SK-N-SH treated with all-trans-retinoic acid at 6 μM for 48 hours (cell line): ENCODE data around the gene CXCR5.
A peak's percentile ranks its signal among the peaks of the same experiment; 100 is the strongest.

Source experiments
- ATAC-seq: fragments of 200-7000 bp; cut with Tn5 transposase; 3 replicates; pipeline ENCODE4 v1.9.1; 2020; ENCODE audit warnings: mild to moderate bottlenecking, moderate library complexity
- ARNTL ChIP-seq: fragments of 450-650 bp; formaldehyde crosslinking; IDR thresholded peaks from 2 replicates; pipeline ENCODE4 v1.5.0; 2020; ENCODE audit warnings: low read depth, mild to moderate bottlenecking, moderate library complexity, borderline replicate concordance
- BACH2 ChIP-seq: fragments of 250-450 bp; sonication (Bioruptor Pico); IDR thresholded peaks from 2 replicates; pipeline ENCODE4 v1.9.0; 2021; ENCODE audit warnings: mild to moderate bottlenecking, borderline replicate concordance
- CREB5 ChIP-seq: fragments of 250-450 bp; sonication (Bioruptor Pico); IDR thresholded peaks from 2 replicates; pipeline ENCODE4 v1.5.1; 2020; ENCODE audit warnings: low read depth, mild to moderate bottlenecking, moderate library complexity
- CSDC2 ChIP-seq: fragments of 250-450 bp; sonication (Bioruptor Pico); IDR thresholded peaks from 2 replicates; pipeline ENCODE4 v1.5.0; 2020; ENCODE audit warnings: mild to moderate bottlenecking, moderate library complexity
- ESRRG ChIP-seq: fragments of 250-450 bp; sonication (Bioruptor Pico); IDR thresholded peaks from 2 replicates; pipeline ENCODE4 v1.6.1; 2021; ENCODE audit warnings: mild to moderate bottlenecking
- ISL1 ChIP-seq: fragments of 250-450 bp; sonication (Bioruptor Pico); IDR thresholded peaks from 2 replicates; pipeline ENCODE4 v2.1.2; 2022; ENCODE audit warnings: mild to moderate bottlenecking, moderate library complexity
- PATZ1 ChIP-seq: fragments of 250-450 bp; sonication (Bioruptor Pico); IDR thresholded peaks from 2 replicates; pipeline ENCODE4 v1.8.0; 2020; ENCODE audit warnings: mild to moderate bottlenecking, moderate library complexity, borderline replicate concordance
- PPARA ChIP-seq: fragments of 250-450 bp; sonication (Bioruptor Pico); IDR thresholded peaks from 2 replicates; pipeline ENCODE4 v1.5.0; 2020; ENCODE audit warnings: mild to moderate bottlenecking, borderline replicate concordance
- RARB ChIP-seq: fragments of 250-450 bp; sonication (Bioruptor Pico); IDR thresholded peaks from 2 replicates; pipeline ENCODE4 v1.8.0; 2021; ENCODE audit warnings: mild to moderate bottlenecking, moderate library complexity
- TCF4 ChIP-seq: fragments of 250-450 bp; sonication (Bioruptor Pico); IDR thresholded peaks from 2 replicates; pipeline ENCODE4 v1.8.0; 2021; ENCODE audit warnings: mild to moderate bottlenecking, moderate library complexity, borderline replicate concordance
- ZC3H10 ChIP-seq: fragments of 250-450 bp; sonication (Bioruptor Pico); IDR thresholded peaks from 2 replicates; pipeline ENCODE4 v1.5.1; 2021; ENCODE audit warnings: mild to moderate bottlenecking, moderate library complexity
- ZFP30 ChIP-seq: fragments of 450-650 bp; formaldehyde crosslinking; IDR thresholded peaks from 2 replicates; pipeline ENCODE4 v1.5.0; 2022; ENCODE audit warnings: mild to moderate bottlenecking, moderate library complexity
- ZNF565 ChIP-seq: fragments of 450-650 bp; formaldehyde crosslinking; conservative IDR thresholded peaks from 2 replicates; pipeline ENCODE4 v1.5.0; 2020; ENCODE audit warnings: low read depth, mild to moderate bottlenecking, moderate library complexity
- ZNF8 ChIP-seq: fragments of 450-650 bp; formaldehyde crosslinking; IDR thresholded peaks from 2 replicates; pipeline ENCODE4 v1.5.0; 2020; ENCODE audit warnings: mild to moderate bottlenecking, moderate library complexity
- TF ChIP-seq, protein P1 (sequence below): fragments of 250-450 bp; sonication (Bioruptor Pico); IDR thresholded peaks from 2 replicates; pipeline ENCODE4 v1.8.0; 2021; ENCODE audit warnings: low read depth, mild to moderate bottlenecking, moderate library complexity, borderline replicate concordance

Gene CXCR5

DNA sequence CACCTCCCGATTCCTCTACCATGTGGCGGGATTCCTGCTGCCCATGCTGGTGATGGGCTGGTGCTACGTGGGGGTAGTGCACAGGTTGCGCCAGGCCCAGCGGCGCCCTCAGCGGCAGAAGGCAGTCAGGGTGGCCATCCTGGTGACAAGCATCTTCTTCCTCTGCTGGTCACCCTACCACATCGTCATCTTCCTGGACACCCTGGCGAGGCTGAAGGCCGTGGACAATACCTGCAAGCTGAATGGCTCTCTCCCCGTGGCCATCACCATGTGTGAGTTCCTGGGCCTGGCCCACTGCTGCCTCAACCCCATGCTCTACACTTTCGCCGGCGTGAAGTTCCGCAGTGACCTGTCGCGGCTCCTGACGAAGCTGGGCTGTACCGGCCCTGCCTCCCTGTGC is 10.5 kb downstream of the CXCR5 start:
- no peak for TF ChIP-seq BACH2 (CRISPR knock-in tag)
- no peak for TF ChIP-seq TCF4
- no peak for TF ChIP-seq ZFP30 (CRISPR knock-in tag)
- TF ChIP-seq PATZ1 (CRISPR knock-in tag): no peak
- no peak for TF ChIP-seq ZNF8
- TF ChIP-seq ZC3H10 (CRISPR knock-in tag): no peak
- no peak for TF ChIP-seq ISL1 (CRISPR knock-in tag)
- TF ChIP-seq, all 23 proteins: peak for 0
- ATAC-seq: peak; percentile 11

DNA sequence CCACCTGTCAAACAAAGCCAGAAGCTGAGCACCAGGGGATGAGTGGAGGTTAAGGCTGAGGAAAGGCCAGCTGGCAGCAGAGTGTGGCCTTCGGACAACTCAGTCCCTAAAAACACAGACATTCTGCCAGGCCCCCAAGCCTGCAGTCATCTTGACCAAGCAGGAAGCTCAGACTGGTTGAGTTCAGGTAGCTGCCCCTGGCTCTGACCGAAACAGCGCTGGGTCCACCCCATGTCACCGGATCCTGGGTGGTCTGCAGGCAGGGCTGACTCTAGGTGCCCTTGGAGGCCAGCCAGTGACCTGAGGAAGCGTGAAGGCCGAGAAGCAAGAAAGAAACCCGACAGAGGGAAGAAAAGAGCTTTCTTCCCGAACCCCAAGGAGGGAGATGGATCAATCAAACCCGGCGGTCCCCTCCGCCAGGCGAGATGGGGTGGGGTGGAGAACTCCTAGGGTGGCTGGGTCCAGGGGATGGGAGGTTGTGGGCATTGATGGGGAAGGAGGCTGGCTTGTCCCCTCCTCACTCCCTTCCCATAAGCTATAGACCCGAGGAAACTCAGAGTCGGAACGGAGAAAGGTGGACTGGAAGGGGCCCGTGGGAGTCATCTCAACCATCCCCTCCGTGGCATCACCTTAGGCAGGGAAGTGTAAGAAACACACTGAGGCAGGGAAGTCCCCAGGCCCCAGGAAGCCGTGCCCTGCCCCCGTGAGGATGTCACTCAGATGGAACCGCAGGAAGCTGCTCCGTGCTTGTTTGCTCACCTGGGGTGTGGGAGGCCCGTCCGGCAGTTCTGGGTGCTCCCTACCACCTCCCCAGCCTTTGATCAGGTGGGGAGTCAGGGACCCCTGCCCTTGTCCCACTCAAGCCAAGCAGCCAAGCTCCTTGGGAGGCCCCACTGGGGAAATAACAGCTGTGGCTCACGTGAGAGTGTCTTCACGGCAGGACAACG is 11.7 kb downstream of the CXCR5 start:
- ATAC-seq: peak; percentile 7
- no peak for TF ChIP-seq RARB (CRISPR knock-in tag)
- no peak for TF ChIP-seq CREB5 (CRISPR knock-in tag)
- TF ChIP-seq ZNF565 (CRISPR knock-in tag): no peak

DNA sequence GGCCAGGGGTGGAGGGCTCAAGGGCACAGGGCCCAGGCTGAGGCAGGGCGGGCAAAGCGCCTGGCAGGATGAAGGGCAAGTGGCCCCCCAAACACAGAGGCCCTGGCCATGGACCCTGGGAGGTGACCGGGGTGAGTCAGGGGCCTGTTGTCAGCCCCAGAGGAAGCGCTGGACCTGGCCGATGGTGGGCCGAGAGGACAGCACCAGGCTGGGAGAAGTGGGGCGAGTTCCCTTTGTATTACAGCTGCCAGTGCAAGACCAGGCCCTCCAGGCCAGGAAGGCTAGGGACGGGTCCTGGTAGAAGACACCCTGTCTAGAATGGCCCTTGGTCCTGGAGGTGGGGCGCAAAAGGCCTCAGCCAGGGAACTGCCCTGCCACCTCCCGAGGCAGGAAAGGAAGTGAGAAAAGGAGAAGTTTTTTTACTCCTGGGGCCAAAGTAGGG is 12.8 kb downstream of the CXCR5 start:
- TF ChIP-seq ARNTL (CRISPR knock-in tag) (no peak), CREB5 (CRISPR knock-in tag) (no peak), ZC3H10 (CRISPR knock-in tag) (no peak), TCF4 (no peak), PATZ1 (CRISPR knock-in tag) (no peak), ISL1 (CRISPR knock-in tag) (no peak), PPARA (CRISPR knock-in tag) (no peak), ESRRG (CRISPR knock-in tag) (no peak), ZNF565 (CRISPR knock-in tag) (no peak)
- TF ChIP-seq, protein P1, sequence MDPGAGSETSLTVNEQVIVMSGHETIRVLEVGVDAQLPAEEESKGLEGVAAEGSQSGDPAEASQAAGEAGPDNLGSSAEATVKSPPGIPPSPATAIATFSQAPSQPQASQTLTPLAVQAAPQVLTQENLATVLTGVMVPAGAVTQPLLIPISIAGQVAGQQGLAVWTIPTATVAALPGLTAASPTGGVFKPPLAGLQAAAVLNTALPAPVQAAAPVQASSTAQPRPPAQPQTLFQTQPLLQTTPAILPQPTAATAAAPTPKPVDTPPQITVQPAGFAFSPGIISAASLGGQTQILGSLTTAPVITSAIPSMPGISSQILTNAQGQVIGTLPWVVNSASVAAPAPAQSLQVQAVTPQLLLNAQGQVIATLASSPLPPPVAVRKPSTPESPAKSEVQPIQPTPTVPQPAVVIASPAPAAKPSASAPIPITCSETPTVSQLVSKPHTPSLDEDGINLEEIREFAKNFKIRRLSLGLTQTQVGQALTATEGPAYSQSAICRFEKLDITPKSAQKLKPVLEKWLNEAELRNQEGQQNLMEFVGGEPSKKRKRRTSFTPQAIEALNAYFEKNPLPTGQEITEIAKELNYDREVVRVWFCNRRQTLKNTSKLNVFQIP: no peak
- ATAC-seq: no peak

- TF ChIP-seq CSDC2 (CRISPR knock-in tag): no peak
- no peak for TF ChIP-seq BACH2 (CRISPR knock-in tag)
- TF ChIP-seq ZFP30 (CRISPR knock-in tag): no peak
- no peak for TF ChIP-seq ESRRG (CRISPR knock-in tag)
- TF ChIP-seq, all 23 proteins: peak for 0
- ATAC-seq: no peak
These were observed 13.4 kb downstream of the CXCR5 start for GRCh38 chr11:118896921-118897591.
